HepG2 (cell line): Measurements from ENCODE around the gene SLC1A5. TPM values are rescaled to one million over a fixed set of nuclear protein-coding genes. Genes with fewer than 3 reads are reported as not detected.
A peak's percentile ranks its signal among the peaks of the same experiment; 100 is the strongest.

Experiments
- ADNP ChIP-seq: sonication (generic); formaldehyde crosslinking; IDR thresholded peaks from 2 replicates; pipeline ENCODE4 v1.4.0; 2020; ENCODE audit warnings: missing genetic modification reagents
- DZIP1 ChIP-seq: sonication (generic); formaldehyde crosslinking; IDR thresholded peaks from 2 replicates; pipeline ENCODE4 v1.5.0; 2020; ENCODE audit warnings: mild to moderate bottlenecking, missing genetic modification reagents
- FOXO1 ChIP-seq: sonication (generic); formaldehyde crosslinking; IDR thresholded peaks from 2 replicates; pipeline ENCODE4 v1.4.0; 2020; ENCODE audit warnings: missing genetic modification reagents
- HMGXB4 ChIP-seq, 2 experiments: sonication (generic) in 1 of 2; formaldehyde crosslinking in 1 of 2; IDR thresholded peaks; 2 replicates each; pipeline versions ENCODE4 v1.4.0 to v1.6.1; 2018 to 2020; ENCODE audit warnings: missing genetic modification reagents in 2 of 2, borderline replicate concordance in 1 of 2, low read depth in 1 of 2, mild to moderate bottlenecking in 1 of 2, missing biosample characterization in 1 of 2
- ISX ChIP-seq: sonication (generic); formaldehyde crosslinking; conservative IDR thresholded peaks from 2 replicates; pipeline ENCODE4 v1.5.0; 2020; ENCODE audit warnings: missing genetic modification reagents
- KDM1A ChIP-seq: IDR thresholded peaks from 2 replicates; pipeline ENCODE4 v1.6.1; 2016; ENCODE audit warnings: missing compliant biosample characterization
- MXD1 ChIP-seq: sonication (generic); formaldehyde crosslinking; IDR thresholded peaks from 2 replicates; pipeline ENCODE4 v1.4.0; 2020; ENCODE audit warnings: mild to moderate bottlenecking, missing genetic modification reagents
- NCOA2 ChIP-seq: sonication (generic); formaldehyde crosslinking; IDR thresholded peaks from 2 replicates; pipeline ENCODE4 v1.8.0; 2022; ENCODE audit warnings: inconsistent platforms
- NR2F6 ChIP-seq, 2 experiments: IDR thresholded peaks; 2 replicates each; pipeline ENCODE4 v1.6.1; 2016; ENCODE audit warnings: antibody characterized with exemption in 1 of 2, mild to moderate bottlenecking in 1 of 2
- PLSCR1 ChIP-seq: sonication (generic); formaldehyde crosslinking; IDR thresholded peaks from 2 replicates; pipeline ENCODE4 v1.5.0; 2020; ENCODE audit warnings: missing genetic modification reagents, mild to moderate bottlenecking, borderline replicate concordance
- RAD21 ChIP-seq: fragments of 450-650 bp; formaldehyde crosslinking; IDR thresholded peaks from 2 replicates; pipeline ENCODE4 v1.5.0; 2020; ENCODE audit warnings: mild to moderate bottlenecking
- SAP130 ChIP-seq: IDR thresholded peaks from 2 replicates; pipeline ENCODE4 v1.6.1; 2016; ENCODE audit warnings: low read depth
- SETDB1 ChIP-seq: sonication (generic); formaldehyde crosslinking; IDR thresholded peaks from 2 replicates; pipeline ENCODE4 v1.5.1; 2020; ENCODE audit warnings: missing genetic modification reagents, mild to moderate bottlenecking, borderline replicate concordance
- STAG1 ChIP-seq: sonication (generic); formaldehyde crosslinking; IDR thresholded peaks from 2 replicates; pipeline ENCODE4 v1.4.0; 2020; ENCODE audit warnings: missing genetic modification reagents
- TARDBP ChIP-seq: sonication (generic); formaldehyde crosslinking; IDR thresholded peaks from 2 replicates; pipeline ENCODE4 v1.8.0; 2022; ENCODE audit warnings: mild to moderate bottlenecking, missing genetic modification reagents
- TCF7 ChIP-seq: sonication (generic); IDR thresholded peaks from 2 replicates; pipeline ENCODE4 v1.6.1; 2016; ENCODE audit warnings: antibody characterized with exemption, low read depth
- ZFP91 ChIP-seq: sonication (generic); formaldehyde crosslinking; IDR thresholded peaks from 2 replicates; pipeline ENCODE4 v1.9.0; 2022; ENCODE audit warnings: missing genetic modification reagents, mild to moderate bottlenecking, borderline replicate concordance
- ZNF160 ChIP-seq: sonication (generic); formaldehyde crosslinking; IDR thresholded peaks from 2 replicates; pipeline ENCODE4 v1.8.0; 2022; ENCODE audit warnings: mild to moderate bottlenecking, inconsistent platforms, missing genetic modification reagents
- ZNF18 ChIP-seq: sonication (generic); formaldehyde crosslinking; IDR thresholded peaks from 2 replicates; pipeline ENCODE4 v1.8.0; 2022; ENCODE audit warnings: mild to moderate bottlenecking, missing genetic modification reagents; ENCODE audit not compliant: insufficient replicate concordance
- ZNF263 ChIP-seq: sonication (generic); formaldehyde crosslinking; IDR thresholded peaks from 2 replicates; pipeline ENCODE4 v1.4.0; 2020; ENCODE audit warnings: missing genetic modification reagents
- polyA plus RNA-seq, 8 experiments: library from polyadenylated mRNA; depleted of rRNA in 3 of 8; stranded (reverse) in 7 of 8; unstranded in 1 of 8; fragments of >200 nt; fragmentation: Illumina TruSeq in 4 of 8; extraction: Trizol in 4 of 8; gene quantifications; 2 replicates each; pipeline versions ENCODE4 v1.2.1 to v1.2.3, GENCODE V29; 2011 to 2016; ENCODE audit warnings: low read depth in 4 of 8, missing spikeins in 1 of 8, mixed read lengths in 1 of 8; ENCODE audit not compliant: insufficient read depth in 1 of 8
- total RNA-seq, 5 experiments: library from RNA; depleted of rRNA; stranded (reverse); fragments of >200 nt; fragmentation: Illumina TruSeq; extraction: Trizol; gene quantifications; 2 replicates each; pipeline ENCODE4 v1.2.3, GENCODE V29; 2016; ENCODE audit warnings: low read depth in 1 of 5

Gene SLC1A5
- total and polyA plus RNA-seq, 2 of the 13 experiments (the other 11 are each of a cell fraction or from before 2014, with no cell fraction given), result 120 to 159 TPM

- TF ChIP-seq ZFP91 (CRISPR knock-in tag) (peak; percentile 30; the same call in 1 of the 2 replicates), NR2F6 (IDR thresholded peaks at IDR 0.05) (no peak), NR2F6 (CRISPR knock-in tag; IDR thresholded peaks at IDR 0.05) (0 out of 2 replicates have a peak, but pooled peaks have one; percentile 15), KDM1A (CRISPR knock-in tag) (0 out of 2 replicates have a peak, but pooled peaks have one; percentile 69), DZIP1 (CRISPR knock-in tag) (no peak), RAD21 (CRISPR knock-in tag) (peak; percentile 54), FOXO1 (CRISPR knock-in tag) (no peak), MXD1 (CRISPR knock-in tag) (no peak), STAG1 (CRISPR knock-in tag) (peak; percentile 43; the same call in 1 of the 2 replicates), TCF7 (no peak), ZNF18 (CRISPR knock-in tag) (no peak), ISX (no peak), TARDBP (0 out of 2 replicates have a peak, but pooled peaks have one; percentile 32), PLSCR1 (CRISPR knock-in tag) (no peak), ZNF160 (CRISPR knock-in tag) (no peak), ZNF263 (CRISPR knock-in tag) (peak; percentile 95), SAP130 (CRISPR knock-in tag) (0 out of 2 replicates have a peak, but pooled peaks have one; percentile 19), HMGXB4 (CRISPR knock-in tag; IDR thresholded peaks at IDR 0.05; ENCODE audit: borderline replicate concordance in 1 of 2, low read depth in 1 of 2) (no peak), SETDB1 (CRISPR knock-in tag) (no peak), ADNP (CRISPR knock-in tag) (0 out of 2 replicates have a peak, but pooled peaks have one; percentile 31), NCOA2 (0 out of 2 replicates have a peak, but pooled peaks have one; percentile 12)
These were observed 21.7 kb downstream of the SLC1A5 start (continued) for GRCh38 chr19:46766569-46767317.
